NB4 (cell line): Measurements from ENCODE around the gene KLHDC3.

Source experiments
- POLR2A ChIP-seq: IDR thresholded peaks from 2 replicates; pipeline ENCODE4 v1.6.1; 2011; ENCODE audit warnings: mild to moderate bottlenecking; ENCODE audit not compliant: insufficient read length; ENCODE audit errors: extremely low read depth
- TF ChIP-seq, protein P1 (sequence below): IDR thresholded peaks from one replicate; pipeline ENCODE4 v1.5.1; 2012; ENCODE audit warnings: low read depth, low read length

DNA sequence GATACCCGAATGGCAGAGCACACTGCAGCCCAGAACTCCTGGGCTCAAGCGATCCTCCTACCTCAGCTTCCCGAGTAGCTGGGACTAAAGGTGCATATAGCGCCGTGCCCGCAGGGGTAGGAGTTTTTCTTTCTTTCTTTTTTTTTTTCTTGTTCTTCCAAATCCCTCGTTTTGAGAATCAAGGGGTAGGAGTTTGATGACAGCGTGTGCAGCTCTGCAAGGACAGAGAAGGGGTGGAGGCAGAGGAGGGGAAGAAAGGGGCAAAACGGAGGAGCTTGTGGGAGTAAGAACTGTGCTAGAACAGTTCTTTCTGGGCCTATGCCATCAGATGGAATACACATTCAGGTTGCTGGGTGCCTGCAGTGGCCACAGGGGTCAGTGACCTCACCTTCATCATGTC lies 22.7 kb downstream of the KLHDC3 start:
- TF ChIP-seq POLR2A, result no peak
- TF ChIP-seq, protein P1, sequence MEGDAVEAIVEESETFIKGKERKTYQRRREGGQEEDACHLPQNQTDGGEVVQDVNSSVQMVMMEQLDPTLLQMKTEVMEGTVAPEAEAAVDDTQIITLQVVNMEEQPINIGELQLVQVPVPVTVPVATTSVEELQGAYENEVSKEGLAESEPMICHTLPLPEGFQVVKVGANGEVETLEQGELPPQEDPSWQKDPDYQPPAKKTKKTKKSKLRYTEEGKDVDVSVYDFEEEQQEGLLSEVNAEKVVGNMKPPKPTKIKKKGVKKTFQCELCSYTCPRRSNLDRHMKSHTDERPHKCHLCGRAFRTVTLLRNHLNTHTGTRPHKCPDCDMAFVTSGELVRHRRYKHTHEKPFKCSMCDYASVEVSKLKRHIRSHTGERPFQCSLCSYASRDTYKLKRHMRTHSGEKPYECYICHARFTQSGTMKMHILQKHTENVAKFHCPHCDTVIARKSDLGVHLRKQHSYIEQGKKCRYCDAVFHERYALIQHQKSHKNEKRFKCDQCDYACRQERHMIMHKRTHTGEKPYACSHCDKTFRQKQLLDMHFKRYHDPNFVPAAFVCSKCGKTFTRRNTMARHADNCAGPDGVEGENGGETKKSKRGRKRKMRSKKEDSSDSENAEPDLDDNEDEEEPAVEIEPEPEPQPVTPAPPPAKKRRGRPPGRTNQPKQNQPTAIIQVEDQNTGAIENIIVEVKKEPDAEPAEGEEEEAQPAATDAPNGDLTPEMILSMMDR, result no peak
